ENCODE measurements around the gene ARHGAP19.

The ARHGAP19 gene

GRCh38 chr10:97321804-97322190, 29.4 kb upstream of the ARHGAP19 start:
- no peak for DNase-seq (ENCODE audit: low read depth in 1 of 2, low spot score in 1 of 2)
- TF ChIP-seq REST (IDR thresholded peaks at IDR 0.05; ENCODE audit: insufficient replicate concordance, low read depth) = no peak
- no peak for TF ChIP-seq GABPA (IDR thresholded peaks at IDR 0.05; ENCODE audit: low read depth)
- no peak for TF ChIP-seq CTCF (IDR thresholded peaks at IDR 0.05; ENCODE audit: insufficient read depth, low read length)
- TF ChIP-seq SPI1 (IDR thresholded peaks at IDR 0.05; ENCODE audit: borderline replicate concordance, low read depth) = no peak
- no peak for TF ChIP-seq POLR2AphosphoS5 (IDR thresholded peaks at IDR 0.05; ENCODE audit: low read depth)
- H3K4me3 ChIP-seq (replicated peaks; ENCODE audit: insufficient read depth, low read length) = no peak overlapping the region

GRCh38 chr10:97321032-97321803, 28.8 kb upstream of the ARHGAP19 start:
- H3K27ac ChIP-seq (replicated peaks) = peak overlapping the region; percentile 83
- H3K4me3 ChIP-seq (replicated peaks; ENCODE audit: insufficient read depth, low read length) = peak overlapping the region; percentile 59
- TF ChIP-seq GABPA (IDR thresholded peaks at IDR 0.05; ENCODE audit: low read depth) = no peak
- no peak; the same call in 1 of the 2 replicates for TF ChIP-seq SPI1 (IDR thresholded peaks at IDR 0.05; ENCODE audit: borderline replicate concordance, low read depth)
- TF ChIP-seq POLR2AphosphoS5 (IDR thresholded peaks at IDR 0.05; ENCODE audit: low read depth) = peak; percentile 54
- TF ChIP-seq CTCF (IDR thresholded peaks at IDR 0.05; ENCODE audit: insufficient read depth, low read length) = no peak
- DNase-seq (ENCODE audit: low read depth in 1 of 2, low spot score in 1 of 2) = peak in 1 of 2 experiments; percentile 80
- no peaks in the 10 kb centered on the region for H3K27me3 ChIP-seq (ENCODE audit: insufficient read depth, poor library complexity, severe bottlenecking)

More at GRCh38 chr10:97321804-97322190, 29.4 kb upstream of the ARHGAP19 start:
- H3K27ac ChIP-seq (replicated peaks) = peak overlapping the region; percentile 83
- no peaks in the 10 kb centered on the region for H3K27me3 ChIP-seq (ENCODE audit: insufficient read depth, poor library complexity, severe bottlenecking)

- Histone ChIP-seq H3K4me3 (replicated peaks; ENCODE audit: insufficient read depth, low read length) (peak overlapping the region; percentile 59), H3K27me3 (ENCODE audit: insufficient read depth, poor library complexity, severe bottlenecking) (no peaks in the 10 kb centered on the region), H3K27ac (replicated peaks) (peak overlapping the region; percentile 83)
- DNase-seq (ENCODE audit: low read depth in 1 of 2, low spot score in 1 of 2) = no peak
- no peak for TF ChIP-seq SPI1 (IDR thresholded peaks at IDR 0.05; ENCODE audit: borderline replicate concordance, low read depth)
- TF ChIP-seq GABPA (IDR thresholded peaks at IDR 0.05; ENCODE audit: low read depth) = no peak
- no peak for TF ChIP-seq POLR2AphosphoS5 (IDR thresholded peaks at IDR 0.05; ENCODE audit: low read depth)
- TF ChIP-seq CTCF (IDR thresholded peaks at IDR 0.05; ENCODE audit: insufficient read depth, low read length) = no peak
- no peak for TF ChIP-seq REST (IDR thresholded peaks at IDR 0.05; ENCODE audit: insufficient replicate concordance, low read depth)
These were observed 28.1 kb upstream of the ARHGAP19 start for GRCh38 chr10:97320480-97321031.
